Measurements from ENCODE around the gene ALPI.

ALPI gene

GRCh38 chr2:232485348-232485756, 29.4 kb downstream of the ALPI start:
- no peak for DNase-seq (ENCODE audit: low read depth, low spot score)

- DNase-seq (ENCODE audit: low read depth, low spot score), result no peak
These were observed 30.0 kb downstream of the ALPI start for GRCh38 chr2:232485757-232486557.

DNA sequence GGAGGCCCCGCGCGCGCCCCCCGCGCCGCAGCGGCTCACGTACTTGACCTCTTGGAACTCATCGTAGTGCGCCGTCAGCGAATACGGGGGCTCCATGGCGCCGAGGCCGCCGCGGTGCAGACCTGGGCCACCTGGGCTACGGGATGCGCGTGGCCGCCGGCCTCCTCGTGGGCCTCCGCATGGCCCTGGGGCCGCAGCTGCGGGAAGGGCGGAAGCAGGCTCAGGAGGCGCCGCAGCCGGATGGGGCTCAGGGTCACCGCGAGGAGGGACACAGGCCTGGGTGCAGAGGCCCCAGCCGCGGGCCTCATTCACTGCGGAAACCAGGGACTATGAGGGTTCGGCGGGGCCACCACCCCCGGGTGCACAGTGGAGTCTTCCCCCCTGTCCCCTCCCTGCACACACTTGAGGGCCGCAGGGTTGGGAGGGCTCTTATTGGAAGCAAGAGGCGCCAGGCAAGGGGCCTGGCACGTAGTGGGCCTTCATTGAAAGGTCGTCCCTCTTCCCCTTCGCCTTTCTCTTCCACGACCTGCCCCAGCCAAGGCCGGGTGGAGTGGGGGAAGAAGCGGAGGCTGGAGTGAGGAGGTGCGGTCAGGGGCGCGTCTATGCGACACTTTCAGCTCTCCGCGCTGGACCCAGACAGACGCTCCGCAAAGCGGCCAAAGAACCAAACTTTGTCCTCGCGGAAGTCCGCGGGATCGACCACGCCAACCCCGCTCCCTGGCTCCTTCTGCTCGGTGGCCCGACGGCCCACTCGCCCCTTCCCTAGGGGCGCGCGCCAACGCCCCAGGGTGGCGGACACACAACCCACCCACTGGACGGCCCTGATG, 30.8 kb downstream of the ALPI start:
- no peak for DNase-seq (ENCODE audit: low read depth, low spot score)

DNA sequence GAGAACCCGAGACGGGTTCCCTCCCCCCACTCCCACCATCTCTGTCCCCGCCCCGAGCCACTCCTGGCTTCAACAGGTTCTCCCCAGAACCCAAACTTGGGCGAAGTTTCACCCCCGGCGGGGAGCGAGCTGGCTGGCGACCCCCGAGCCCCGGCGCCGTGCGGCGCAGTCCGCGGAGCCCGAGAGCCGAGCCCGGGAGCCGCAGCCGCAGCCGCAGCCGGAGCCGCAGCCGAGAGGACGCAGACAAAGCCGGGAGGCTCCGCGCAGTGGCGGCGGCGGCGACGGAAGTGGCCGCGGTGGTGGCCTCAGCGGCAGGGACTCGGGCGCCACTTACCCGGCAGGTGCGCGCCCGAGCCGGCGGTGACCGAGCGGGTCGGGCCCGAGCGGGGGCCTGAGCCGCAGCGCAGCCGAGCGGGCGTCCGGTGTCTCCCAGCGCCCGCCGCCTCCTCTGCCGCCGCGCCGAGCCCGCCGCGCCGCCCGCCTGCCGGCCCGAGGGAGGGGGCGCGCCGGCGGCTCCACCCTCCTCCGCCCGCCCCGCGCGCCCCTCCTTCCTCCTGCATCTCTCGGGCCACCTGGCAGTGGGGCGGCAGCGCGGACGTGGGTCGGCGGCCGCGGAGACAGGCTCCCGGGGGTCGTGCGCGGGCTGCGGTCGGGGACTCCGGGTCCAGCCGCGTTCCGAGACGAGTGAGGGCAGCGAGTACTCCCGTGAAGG, 31.6 kb downstream of the ALPI start, which contains the start of gene ECEL1:
Gene ECEL1, minus strand, starts transcription at position 450 of the 712 bp plus-strand sequence. CDS start 1,181 bp downstream, outside the sequence.
- DNase-seq (ENCODE audit: low read depth, low spot score), result no peak

DNA sequence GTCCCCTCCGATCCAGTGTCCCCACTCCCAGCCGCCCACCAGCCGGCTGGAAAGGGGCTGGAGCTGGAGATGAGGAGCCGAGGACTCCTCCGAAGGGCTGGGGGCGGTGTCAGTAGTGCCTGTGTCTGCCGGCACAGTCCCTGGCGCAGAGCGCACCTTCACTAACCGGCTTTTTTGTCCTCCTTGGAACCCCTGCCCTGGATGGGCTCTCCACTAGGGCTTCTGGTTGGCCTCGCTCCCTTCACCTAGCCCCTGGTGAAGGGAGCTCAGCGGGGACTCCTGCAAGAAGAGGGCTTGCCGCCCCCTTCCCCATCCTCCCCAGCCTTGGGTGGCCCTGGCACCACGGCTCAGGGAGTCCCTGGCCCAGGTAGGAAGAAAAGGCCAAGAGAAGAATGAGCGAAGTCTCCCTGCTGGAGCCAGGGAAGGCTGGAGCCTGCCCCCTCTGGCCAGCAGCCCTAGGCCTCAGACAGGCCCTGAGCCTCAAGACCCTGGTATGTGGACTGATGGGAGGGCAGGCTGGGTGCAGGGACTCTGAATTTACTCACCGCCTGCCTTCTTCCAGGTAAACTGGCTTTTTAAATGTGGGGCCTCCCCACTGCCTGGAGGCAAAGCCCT, 32.3 kb downstream of the ALPI start:
- DNase-seq (ENCODE audit: low read depth, low spot score), result no peak

- DNase-seq (ENCODE audit: low read depth, low spot score), result no peak
These were observed 32.9 kb downstream of the ALPI start for GRCh38 chr2:232488721-232489300.

DNA sequence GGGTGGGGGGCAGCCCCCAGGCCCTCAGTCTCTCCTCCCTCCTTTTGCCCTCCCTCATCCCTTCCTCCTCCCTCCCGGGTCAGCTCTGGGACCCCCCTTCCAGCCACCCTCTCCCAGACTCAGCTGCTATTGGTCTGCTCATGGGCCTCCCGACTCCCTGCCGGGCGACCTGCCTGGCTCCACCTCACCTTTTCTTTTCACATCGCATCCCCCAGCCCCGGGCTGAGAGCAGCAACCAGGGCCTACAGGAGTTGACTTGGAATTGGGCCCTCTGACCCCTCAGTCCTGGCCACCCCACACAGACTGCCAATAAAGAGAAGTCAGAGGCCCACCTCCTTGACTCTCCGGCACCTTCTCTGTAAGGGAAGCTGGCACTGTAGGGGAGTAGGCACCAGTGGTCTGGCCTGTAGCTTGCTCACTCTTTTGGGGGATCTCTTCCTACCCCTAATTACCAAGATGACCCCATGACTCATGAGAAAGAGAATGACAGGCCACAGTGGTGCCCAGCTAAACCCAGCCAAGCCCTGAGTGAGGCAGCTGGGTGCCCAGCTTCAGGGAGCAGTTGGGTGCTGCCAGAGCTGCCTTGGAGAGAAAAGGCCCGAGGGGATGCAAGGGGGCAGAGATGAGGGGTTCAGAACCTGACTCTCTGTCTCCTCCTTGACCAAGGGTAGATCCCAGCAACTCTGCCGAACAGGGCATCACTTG, 33.7 kb downstream of the ALPI start:
- no peak for DNase-seq (ENCODE audit: low read depth, low spot score)

GRCh38 chr2:232490221-232491138, 34.5 kb downstream of the ALPI start:
- DNase-seq (ENCODE audit: low read depth, low spot score), result no peak

GRCh38 chr2:232491139-232491780, 35.3 kb downstream of the ALPI start:
- no peak for DNase-seq (ENCODE audit: low read depth, low spot score)

DNA sequence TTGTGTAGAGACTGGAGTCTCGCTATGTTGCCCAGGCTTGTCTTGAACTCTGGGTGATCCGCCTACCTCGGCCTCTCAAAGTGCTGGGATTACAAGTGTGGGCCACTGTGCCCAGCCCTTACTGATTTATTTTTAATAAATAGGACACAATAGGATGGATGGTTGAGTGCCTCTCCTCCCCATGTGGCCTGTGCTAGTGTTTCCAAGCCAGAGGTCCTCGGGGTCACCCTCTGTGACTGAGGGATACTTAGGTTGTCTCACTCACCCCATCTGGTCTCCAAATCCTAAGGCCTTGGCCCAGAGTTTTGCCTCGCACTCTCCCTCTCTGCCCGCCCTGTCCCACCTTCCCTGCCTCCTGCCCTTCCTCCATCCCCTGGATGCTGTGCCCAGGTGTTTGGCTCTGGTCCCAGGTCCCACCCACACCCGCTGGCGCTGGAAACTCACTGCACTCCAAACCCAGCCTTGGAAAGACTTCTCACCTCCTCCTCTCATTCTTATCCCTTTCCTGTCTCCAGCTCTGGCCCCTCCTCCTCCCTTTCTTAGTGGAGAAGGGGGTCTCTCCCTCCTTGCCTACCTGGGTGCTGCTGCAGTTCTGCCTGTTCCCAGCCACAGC, 36.4 kb downstream of the ALPI start:
- no peak for DNase-seq (ENCODE audit: low read depth, low spot score)

DNA sequence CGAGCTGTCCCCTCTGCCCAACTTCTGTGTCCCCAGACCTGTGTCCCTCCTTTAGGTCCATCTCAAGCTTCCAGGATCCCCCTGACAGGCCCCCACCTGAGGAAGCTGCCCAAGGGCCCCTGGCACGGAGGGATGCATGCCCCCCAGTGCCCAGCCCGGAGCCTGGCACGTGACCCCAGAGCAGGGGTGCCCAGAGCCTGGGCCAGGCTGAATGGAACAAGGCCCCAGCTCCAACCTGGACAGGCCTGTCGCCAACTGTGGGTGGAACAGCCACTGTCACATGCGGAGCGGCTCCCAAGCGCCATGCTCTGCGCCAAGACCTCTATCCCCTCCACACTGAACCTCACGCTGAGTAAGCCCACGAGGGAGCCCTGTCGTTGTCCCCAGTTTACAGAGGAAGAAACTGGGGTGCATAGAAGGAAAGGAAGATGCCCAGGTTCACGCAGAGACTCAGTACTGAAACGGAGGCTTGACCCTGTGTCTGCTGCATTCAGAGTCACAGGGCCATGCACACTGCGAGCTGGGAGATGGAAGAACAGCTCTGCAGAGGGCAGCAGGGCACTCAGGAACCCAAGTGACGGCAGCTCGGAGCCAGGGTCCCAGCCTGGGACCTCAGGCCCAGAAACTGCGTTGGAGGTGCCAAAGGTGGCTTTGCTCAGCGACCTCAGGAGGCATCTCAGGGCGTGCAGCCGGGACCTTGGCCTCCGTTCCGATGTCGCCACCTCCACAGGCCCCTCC, 37.2 kb downstream of the ALPI start:
- no peak for DNase-seq (ENCODE audit: low read depth, low spot score)

- DNase-seq (ENCODE audit: low read depth, low spot score), result no peak
These were observed 37.9 kb downstream of the ALPI start for GRCh38 chr2:232493701-232494474.

- DNase-seq (ENCODE audit: low read depth, low spot score), result no peak
These were observed 38.6 kb downstream of the ALPI start for GRCh38 chr2:232494542-232494941.

GRCh38 chr2:232495292-232495691, 39.3 kb downstream of the ALPI start:
- no peak for DNase-seq (ENCODE audit: low read depth, low spot score)

DNA sequence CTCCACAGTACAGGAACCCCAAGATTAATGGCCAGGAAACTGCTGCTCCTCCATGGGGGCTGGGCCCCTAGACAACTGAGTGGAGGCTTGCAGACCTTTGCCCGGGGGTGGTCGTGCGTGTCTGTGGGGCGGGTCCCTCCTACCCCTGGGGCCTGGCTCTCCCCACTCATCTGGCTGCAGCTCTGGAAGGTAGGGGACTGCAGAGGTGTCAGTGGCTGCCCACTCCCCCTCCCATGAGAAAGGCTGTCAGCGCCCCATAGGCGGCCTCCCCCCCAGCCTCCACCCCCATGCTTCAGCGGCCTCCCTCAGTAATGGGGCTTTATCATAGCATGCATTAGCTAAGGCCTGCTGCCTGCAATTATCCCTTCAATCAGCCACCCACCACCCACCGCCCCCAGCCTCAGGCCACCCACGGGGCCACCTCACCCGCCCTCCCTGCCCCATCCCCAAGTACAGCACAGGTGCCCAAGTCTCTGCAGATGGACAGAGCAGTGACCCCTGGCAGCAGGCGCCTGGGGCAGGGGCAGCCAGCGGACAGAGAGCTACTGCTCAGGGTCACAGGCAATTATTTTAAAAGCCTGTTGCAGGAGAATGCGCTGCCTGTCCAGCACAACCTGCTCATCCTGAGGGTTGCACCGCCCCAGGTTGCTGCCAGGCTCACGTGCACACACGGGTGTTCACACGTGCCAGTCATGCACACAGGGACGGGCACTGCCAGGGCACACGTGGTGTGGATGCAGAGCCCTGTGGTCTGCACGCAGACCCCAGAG, 40.7 kb downstream of the ALPI start:
- DNase-seq (ENCODE audit: low read depth, low spot score), result no peak

DNA sequence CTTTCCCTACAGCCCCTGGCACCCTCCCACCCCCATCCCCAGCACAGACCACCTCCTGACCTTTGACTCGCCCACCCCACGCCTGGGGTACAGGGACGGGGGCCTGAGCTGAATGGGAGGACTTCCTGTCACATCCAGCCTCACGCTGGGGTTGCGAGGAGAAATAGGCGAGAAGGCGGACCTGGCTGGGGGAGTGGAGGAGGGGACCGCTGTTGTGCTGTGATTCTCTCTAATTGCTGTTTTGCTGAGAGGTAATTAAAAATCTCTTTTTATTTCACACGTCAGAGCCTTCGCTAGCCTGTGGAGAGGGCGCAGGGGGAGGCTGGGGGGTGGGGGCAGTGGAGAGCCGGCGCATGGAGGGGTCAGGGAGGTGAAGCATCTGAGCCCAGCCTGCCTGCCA, 41.4 kb downstream of the ALPI start:
- DNase-seq (ENCODE audit: low read depth, low spot score), result no peak
